Gastroesophageal sphincter (tissue), 3 donors: ENCODE results near the gene C16orf92.

Experiments used
- CTCF ChIP-seq, 4 experiments: fragments of 200-600 bp in 2 of 4; fragments of 450-650 bp in 2 of 4; sonication (generic) in 1 of 4; IDR thresholded peaks; one replicate each; pipeline ENCODE4 v1.5.1; 2017 to 2019; ENCODE audit warnings: antibody characterized with exemption in 4 of 4, mild to moderate bottlenecking in 2 of 4, moderate library complexity in 2 of 4
- POLR2A ChIP-seq, 2 donors: fragments of 450-650 bp; IDR thresholded peaks; one replicate each; pipeline ENCODE4 v1.6.1; 2017; ENCODE audit warnings: antibody characterized with exemption in 2 of 2, mild to moderate bottlenecking in 2 of 2, moderate library complexity in 1 of 2
- POLR2AphosphoS5 ChIP-seq: sonication (generic); formaldehyde crosslinking; IDR thresholded peaks from one replicate; pipeline ENCODE4 v1.6.1; 2017; ENCODE audit warnings: antibody characterized with exemption

GRCh38 chr16:30007378-30007895, 15.6 kb upstream of the C16orf92 start:
- TF ChIP-seq POLR2A (IDR thresholded peaks at IDR 0.05) (no peak), CTCF (IDR thresholded peaks at IDR 0.05) (no peak), POLR2AphosphoS5 (no peak)
